ENCODE measurements around the gene TRAP1. TPM values are rescaled to one million over a fixed set of nuclear protein-coding genes. Genes with fewer than 3 reads are reported as not detected.

Gene TRAP1
- total RNA-seq, 6 experiments from 2014 or later = 97.6 to 118 (median 103) TPM

GRCh38 chr16:3744018-3744417, 26.7 kb upstream of the TRAP1 start:
- Mint-ChIP-seq H3K9me3 (no peaks in the 10 kb centered on the region), H3K27ac (no peak overlapping the region), H3K36me3 (ENCODE audit: low read depth) (peaks cover 38% of the 10 kb centered on the region), H3K27me3 (ENCODE audit: insufficient read depth) (peaks cover 3% of the 10 kb centered on the region), H3K4me1 (ENCODE audit: low read depth) (peaks cover 20% of the 10 kb centered on the region; the same call in 1 of the 2 replicates), H3K4me3 (no peak overlapping the region)
- DNase-seq = no peak
- TF ChIP-seq, protein P1, sequence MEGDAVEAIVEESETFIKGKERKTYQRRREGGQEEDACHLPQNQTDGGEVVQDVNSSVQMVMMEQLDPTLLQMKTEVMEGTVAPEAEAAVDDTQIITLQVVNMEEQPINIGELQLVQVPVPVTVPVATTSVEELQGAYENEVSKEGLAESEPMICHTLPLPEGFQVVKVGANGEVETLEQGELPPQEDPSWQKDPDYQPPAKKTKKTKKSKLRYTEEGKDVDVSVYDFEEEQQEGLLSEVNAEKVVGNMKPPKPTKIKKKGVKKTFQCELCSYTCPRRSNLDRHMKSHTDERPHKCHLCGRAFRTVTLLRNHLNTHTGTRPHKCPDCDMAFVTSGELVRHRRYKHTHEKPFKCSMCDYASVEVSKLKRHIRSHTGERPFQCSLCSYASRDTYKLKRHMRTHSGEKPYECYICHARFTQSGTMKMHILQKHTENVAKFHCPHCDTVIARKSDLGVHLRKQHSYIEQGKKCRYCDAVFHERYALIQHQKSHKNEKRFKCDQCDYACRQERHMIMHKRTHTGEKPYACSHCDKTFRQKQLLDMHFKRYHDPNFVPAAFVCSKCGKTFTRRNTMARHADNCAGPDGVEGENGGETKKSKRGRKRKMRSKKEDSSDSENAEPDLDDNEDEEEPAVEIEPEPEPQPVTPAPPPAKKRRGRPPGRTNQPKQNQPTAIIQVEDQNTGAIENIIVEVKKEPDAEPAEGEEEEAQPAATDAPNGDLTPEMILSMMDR (IDR thresholded peaks at IDR 0.05) = no peak

DNA sequence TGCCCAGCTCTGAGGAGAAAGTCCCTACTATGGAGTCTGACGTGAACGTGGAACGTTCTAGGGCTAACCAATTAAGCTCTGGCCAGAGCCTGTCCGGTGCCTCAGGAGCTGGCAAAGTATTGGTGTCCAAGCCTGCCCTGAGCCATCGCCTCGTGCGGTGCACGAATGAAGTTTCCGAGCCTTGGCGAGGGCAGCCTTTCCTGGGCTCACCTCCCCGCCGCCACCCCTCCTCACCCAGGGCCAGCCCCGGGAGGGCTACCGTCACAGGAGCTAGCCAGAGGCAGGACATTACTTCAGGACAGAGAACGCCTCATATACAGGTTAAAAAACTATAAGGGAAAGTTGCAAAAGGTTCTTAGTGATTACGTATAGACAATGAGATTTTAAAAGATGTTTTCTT, 23.6 kb upstream of the TRAP1 start:
- Mint-ChIP-seq H3K27me3 (ENCODE audit: insufficient read depth) (peaks cover 3% of the 10 kb centered on the region), H3K36me3 (ENCODE audit: low read depth) (peaks cover 54% of the 10 kb centered on the region), H3K4me1 (ENCODE audit: low read depth) (peaks cover 8% of the 10 kb centered on the region; the same call in 1 of the 2 replicates), H3K9me3 (no peaks in the 10 kb centered on the region), H3K27ac (no peak overlapping the region), H3K4me3 (no peak overlapping the region)
- TF ChIP-seq, protein P1 (IDR thresholded peaks at IDR 0.05) = no peak
- DNase-seq = no peak

DNA sequence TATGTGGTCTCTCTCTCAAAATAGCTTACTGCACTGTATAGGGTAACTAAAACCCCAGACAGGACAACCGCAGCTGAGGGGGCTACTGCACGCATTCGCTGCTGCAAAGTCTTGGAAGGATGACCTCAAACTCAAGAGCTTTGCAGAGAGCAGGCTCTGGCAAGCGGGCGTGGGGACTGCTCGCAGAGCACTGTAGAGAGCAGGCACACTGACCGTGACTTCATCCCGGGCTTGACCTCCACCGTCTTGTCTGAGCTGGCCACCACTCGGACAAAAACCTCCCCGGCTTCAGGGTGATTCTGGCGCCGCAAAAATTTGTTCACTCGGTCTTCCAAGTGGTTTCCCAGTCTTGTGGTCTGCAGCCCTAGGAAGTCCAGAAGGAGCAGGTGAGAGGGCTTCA, 22.9 kb upstream of the TRAP1 start:
- no peak overlapping the region for H3K4me3 Mint-ChIP-seq
- DNase-seq = no peak
- TF ChIP-seq, protein P1 (IDR thresholded peaks at IDR 0.05) = no peak
- H3K4me1 Mint-ChIP-seq (ENCODE audit: low read depth) = peaks cover under 1% of the 10 kb centered on the region; the same call in 1 of the 2 replicates
- peaks cover 6% of the 10 kb centered on the region for H3K27me3 Mint-ChIP-seq (ENCODE audit: insufficient read depth)
- H3K9me3 Mint-ChIP-seq = no peaks in the 10 kb centered on the region
- peaks cover 52% of the 10 kb centered on the region for H3K36me3 Mint-ChIP-seq (ENCODE audit: low read depth)
- no peak overlapping the region for H3K27ac Mint-ChIP-seq

- DNase-seq = no peak
- TF ChIP-seq, protein P1 (IDR thresholded peaks at IDR 0.05) = no peak
These were observed 22.3 kb upstream of the TRAP1 start for GRCh38 chr16:3739636-3740035.

GRCh38 chr16:3738541-3738940, 21.2 kb upstream of the TRAP1 start:
- H3K4me1 Mint-ChIP-seq (ENCODE audit: low read depth) = no peaks in the 10 kb centered on the region
- H3K27me3 Mint-ChIP-seq (ENCODE audit: insufficient read depth) = peaks cover 7% of the 10 kb centered on the region
- H3K9me3 Mint-ChIP-seq = no peaks in the 10 kb centered on the region
- DNase-seq = no peak
- TF ChIP-seq, protein P1 (IDR thresholded peaks at IDR 0.05) = no peak
- no peak overlapping the region for H3K27ac Mint-ChIP-seq
- H3K4me3 Mint-ChIP-seq = no peak overlapping the region
- peaks cover 51% of the 10 kb centered on the region for H3K36me3 Mint-ChIP-seq (ENCODE audit: low read depth)

More at GRCh38 chr16:3739636-3740035, 22.3 kb upstream of the TRAP1 start:
- Mint-ChIP-seq H3K27ac (no peak overlapping the region; the same call in 1 of the 2 replicates), H3K4me1 (ENCODE audit: low read depth) (no peaks in the 10 kb centered on the region), H3K9me3 (no peaks in the 10 kb centered on the region), H3K4me3 (no peak overlapping the region), H3K27me3 (ENCODE audit: insufficient read depth) (peaks cover 6% of the 10 kb centered on the region), H3K36me3 (ENCODE audit: low read depth) (peaks cover 52% of the 10 kb centered on the region)

DNA sequence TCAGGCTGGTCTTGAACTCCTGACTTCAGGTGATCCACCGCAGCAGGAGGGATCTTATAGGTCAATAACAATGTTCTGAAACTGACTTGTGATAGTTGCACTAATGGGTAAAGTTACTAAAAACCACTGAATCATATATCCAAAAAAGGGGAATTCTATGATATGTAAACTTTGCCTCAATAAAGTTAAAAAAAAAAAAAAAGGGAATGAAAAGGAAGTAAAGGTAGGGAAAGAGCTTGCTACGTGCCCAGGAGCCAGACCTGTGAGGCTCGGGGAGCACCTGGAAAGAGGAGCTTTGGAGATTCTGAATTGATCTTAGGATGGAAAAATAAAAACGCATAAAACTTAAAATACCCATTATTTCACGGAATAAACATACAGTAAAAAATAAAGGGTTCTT, 20.8 kb upstream of the TRAP1 start:
- Mint-ChIP-seq H3K4me1 (ENCODE audit: low read depth) (no peaks in the 10 kb centered on the region), H3K27me3 (ENCODE audit: insufficient read depth) (peaks cover 7% of the 10 kb centered on the region), H3K27ac (no peak overlapping the region), H3K4me3 (no peak overlapping the region), H3K36me3 (ENCODE audit: low read depth) (peaks cover 52% of the 10 kb centered on the region), H3K9me3 (no peaks in the 10 kb centered on the region)
- no peak for DNase-seq
- TF ChIP-seq, protein P1 (IDR thresholded peaks at IDR 0.05) = no peak
